ENCODE measurements around the gene PCSK2.

Gene PCSK2

GRCh38 chr20:17287503-17287902 lies 60.7 kb downstream of the PCSK2 start:
- peak; percentile 15 for TF ChIP-seq CTCF (conservative IDR thresholded peaks at IDR 0.05; ENCODE audit: control insufficient read depth, insufficient read depth, low read depth, low read length)
- no peak for DNase-seq (ENCODE audit: low read depth)
- no peak overlapping the region for H3K4me3 ChIP-seq (ENCODE audit: control insufficient read depth, low read depth, low read length)

- no peak overlapping the region for H3K4me3 ChIP-seq (ENCODE audit: control insufficient read depth, low read depth, low read length)
- DNase-seq (ENCODE audit: low read depth) = no peak
- no peak for TF ChIP-seq CTCF (conservative IDR thresholded peaks at IDR 0.05; ENCODE audit: control insufficient read depth, insufficient read depth, low read depth, low read length)
Observed at GRCh38 chr20:17287998-17288397, 61.2 kb downstream of the PCSK2 start.

GRCh38 chr20:17295151-17295726 lies 68.4 kb downstream of the PCSK2 start:
- TF ChIP-seq CTCF (conservative IDR thresholded peaks at IDR 0.05; ENCODE audit: control insufficient read depth, insufficient read depth, low read depth, low read length) = no peak
- no peak overlapping the region for H3K4me3 ChIP-seq (ENCODE audit: control insufficient read depth, low read depth, low read length)
- no peak for DNase-seq (ENCODE audit: low read depth)

- no peak for TF ChIP-seq CTCF (conservative IDR thresholded peaks at IDR 0.05; ENCODE audit: control insufficient read depth, insufficient read depth, low read depth, low read length)
- no peak for DNase-seq (ENCODE audit: low read depth)
- H3K4me3 ChIP-seq (ENCODE audit: control insufficient read depth, low read depth, low read length) = no peak overlapping the region
Observed at GRCh38 chr20:17295991-17296390, 69.2 kb downstream of the PCSK2 start.

GRCh38 chr20:17298171-17298570 lies 71.3 kb downstream of the PCSK2 start:
- no peak for DNase-seq (ENCODE audit: low read depth)
- TF ChIP-seq CTCF (conservative IDR thresholded peaks at IDR 0.05; ENCODE audit: control insufficient read depth, insufficient read depth, low read depth, low read length) = no peak
- no peak overlapping the region for H3K4me3 ChIP-seq (ENCODE audit: control insufficient read depth, low read depth, low read length)

- TF ChIP-seq CTCF (conservative IDR thresholded peaks at IDR 0.05; ENCODE audit: control insufficient read depth, insufficient read depth, low read depth, low read length) = no peak
- no peak for DNase-seq (ENCODE audit: low read depth)
- H3K4me3 ChIP-seq (ENCODE audit: control insufficient read depth, low read depth, low read length) = no peak overlapping the region
Observed at GRCh38 chr20:17298751-17299150, 71.9 kb downstream of the PCSK2 start.

- DNase-seq (ENCODE audit: low read depth) = no peak
- H3K4me3 ChIP-seq (ENCODE audit: control insufficient read depth, low read depth, low read length) = no peak overlapping the region
- TF ChIP-seq CTCF (conservative IDR thresholded peaks at IDR 0.05; ENCODE audit: control insufficient read depth, insufficient read depth, low read depth, low read length) = no peak
Observed at GRCh38 chr20:17300113-17300512, 73.3 kb downstream of the PCSK2 start.

Data from fibroblast of mammary gland (primary cell).